ENCODE measurements around the gene PTPRM. TPM values are rescaled to one million over a fixed set of nuclear protein-coding genes. Genes with fewer than 3 reads are reported as not detected.

The PTPRM gene
- total and polyA plus RNA-seq, 2 of the 8 experiments (the other 6 are each of a cell fraction or from before 2014, with no cell fraction given), result 4.1 to 7.0 TPM

GRCh38 chr18:7775843-7776242 lies 208.7 kb downstream of the PTPRM start:
- Histone ChIP-seq H3K23ac (ENCODE audit: insufficient read length) (no peak overlapping the region), H3K4ac (replicated peaks; ENCODE audit: insufficient read length, low read depth, low read length) (no peak overlapping the region), H3K79me2 (ENCODE audit: control insufficient read depth in 1 of 2, insufficient read depth in 2 of 2, low read length in 2 of 2) (no peaks in the 10 kb centered on the region), H3K14ac (ENCODE audit: insufficient read length) (no peak overlapping the region), H3K9ac (replicated peaks in 1 of 4; ENCODE audit: extremely low read depth in 1 of 4, low read depth in 3 of 4, low read length in 3 of 4) (no peak overlapping the region), H4K20me1 (replicated peaks in 1 of 2; ENCODE audit: control insufficient read depth in 1 of 2, insufficient read depth in 2 of 2, low read length in 2 of 2) (no peaks in the 10 kb centered on the region), H3K36me3 (ENCODE audit: control insufficient read depth in 2 of 4, insufficient read depth in 4 of 4, low read length in 3 of 4) (no peaks in the 10 kb centered on the region), H3K27me3 (replicated peaks in 1 of 4; ENCODE audit: control insufficient read depth in 3 of 4, extremely low read depth in 1 of 4, insufficient read depth in 3 of 4, low read length in 3 of 4) (no peaks in the 10 kb centered on the region), H3K4me1 (replicated peaks in 1 of 4; ENCODE audit: control insufficient read depth in 3 of 4, insufficient read depth in 4 of 4, low read length in 3 of 4) (no peaks in the 10 kb centered on the region), H2BK5ac (ENCODE audit: low read depth, low read length) (no peak overlapping the region), H3K4me3 (ENCODE audit: extremely low read depth in 1 of 4, insufficient read depth in 2 of 4, low read depth in 3 of 4, low read length in 4 of 4) (no peak overlapping the region), H4K5ac (ENCODE audit: insufficient read length, low read depth, low read length) (no peak overlapping the region), H2AFZ (ENCODE audit: low read length) (no peak overlapping the region), H3K4me2 (ENCODE audit: insufficient read depth in 1 of 2, low read depth in 2 of 2, low read length in 2 of 2) (no peak overlapping the region), H3K18ac (ENCODE audit: extremely low read depth, low read length) (no peak overlapping the region), H2BK12ac (ENCODE audit: low read depth, low read length) (no peak overlapping the region), H3K9me3 (ENCODE audit: insufficient read depth in 2 of 2, low read depth in 1 of 2, low read length in 1 of 2) (no peaks in the 10 kb centered on the region), H3K27ac (ENCODE audit: low read depth, low read length) (no peak overlapping the region), H3K23me2 (ENCODE audit: low read depth, low read length) (no peaks in the 10 kb centered on the region), H3K79me1 (ENCODE audit: low read depth, low read length) (no peaks in the 10 kb centered on the region), H4K91ac (replicated peaks; ENCODE audit: insufficient read length, low read length) (no peak overlapping the region), H2BK120ac (replicated peaks; ENCODE audit: low read depth, low read length) (no peak overlapping the region), H2BK15ac (ENCODE audit: low read length) (no peak overlapping the region), H2BK20ac (ENCODE audit: low read length) (no peak overlapping the region), H3K56ac (replicated peaks; ENCODE audit: insufficient read length, low read depth, low read length) (no peak overlapping the region), H2AK5ac (ENCODE audit: low read depth, low read length) (no peak overlapping the region), H4K8ac (ENCODE audit: extremely low read depth, insufficient read depth, low read length) (no peak overlapping the region)
- ChIA-PET POLR2A (ENCODE audit: partially characterized antibody) (no interaction called here), CTCF (ENCODE audit: partially characterized antibody) (interaction anchor here (2.3 kb wide), 1 partner anchor 14 kb away, joined by 14 read pairs; no protein-coding TSS in a partner anchor)
- TF ChIP-seq, protein P1, sequence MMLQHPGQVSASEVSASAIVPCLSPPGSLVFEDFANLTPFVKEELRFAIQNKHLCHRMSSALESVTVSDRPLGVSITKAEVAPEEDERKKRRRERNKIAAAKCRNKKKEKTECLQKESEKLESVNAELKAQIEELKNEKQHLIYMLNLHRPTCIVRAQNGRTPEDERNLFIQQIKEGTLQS (IDR thresholded peaks at IDR 0.05; ENCODE audit: insufficient read depth, low read depth, low read length), result no peak
- TF ChIP-seq YY1 (IDR thresholded peaks at IDR 0.05; ENCODE audit: low read depth, low read length), result no peak
- no peak for TF ChIP-seq KDM1A (IDR thresholded peaks at IDR 0.05; ENCODE audit: borderline replicate concordance, low read length)
- no peak for TF ChIP-seq KDM5A (IDR thresholded peaks at IDR 0.05; ENCODE audit: low read length)
- TF ChIP-seq SP2 (IDR thresholded peaks at IDR 0.05; ENCODE audit: low read length), result no peak
- TF ChIP-seq SIRT6 (IDR thresholded peaks at IDR 0.05; ENCODE audit: low read length), result no peak
- TF ChIP-seq POLR2AphosphoS5 (IDR thresholded peaks at IDR 0.05; ENCODE audit: low read depth, low read length), result no peak
- no peak for TF ChIP-seq GTF2F1 (IDR thresholded peaks at IDR 0.05; ENCODE audit: borderline replicate concordance, low read depth, low read length)
- TF ChIP-seq BRCA1 (IDR thresholded peaks at IDR 0.05; ENCODE audit: low read depth, low read length), result no peak
- no peak for TF ChIP-seq FOSL1 (IDR thresholded peaks at IDR 0.05; ENCODE audit: insufficient read depth, low read depth, low read length)
- TF ChIP-seq SIN3A (conservative IDR thresholded peaks at IDR 0.05 in 1 of 2, IDR thresholded peaks at IDR 0.05 in 1 of 2; ENCODE audit: low read depth in 1 of 2, low read length in 2 of 2), result no peak
- TF ChIP-seq CHD2 (IDR thresholded peaks at IDR 0.05; ENCODE audit: low read length), result no peak
- no peak for TF ChIP-seq TEAD4 (IDR thresholded peaks at IDR 0.05; ENCODE audit: low read depth, low read length)
- TF ChIP-seq SP1 (IDR thresholded peaks at IDR 0.05; ENCODE audit: low read depth, low read length), result no peak
- no peak for TF ChIP-seq NRF1 (IDR thresholded peaks at IDR 0.05; ENCODE audit: low read depth, low read length)
- DNase-seq (ENCODE audit: low read depth in 1 of 2, low spot score in 2 of 2), result no peak
- 95% methylated on average over 2 of the region's 2 CpGs; no CpG with 5 or more reads in 1 of the 2 experiments for WGBS, 2 experiments (ENCODE audit: extremely low coverage in 1 of 2, insufficient coverage in 1 of 2, insufficient read length in 1 of 2, insufficient replicate concordance in 2 of 2, low coverage in 1 of 2, low lambda C conversion rate in 2 of 2, missing lambda C conversion rate in 1 of 2)
- FAIRE-seq, result no peak
